ENCODE results near the gene NEK4.
"Not testable (repeated sequence)": the region's sequence is repeated elsewhere in the genome, so short reads cannot be mapped to it uniquely, and the experiment has no call there.

Gene NEK4

DNA sequence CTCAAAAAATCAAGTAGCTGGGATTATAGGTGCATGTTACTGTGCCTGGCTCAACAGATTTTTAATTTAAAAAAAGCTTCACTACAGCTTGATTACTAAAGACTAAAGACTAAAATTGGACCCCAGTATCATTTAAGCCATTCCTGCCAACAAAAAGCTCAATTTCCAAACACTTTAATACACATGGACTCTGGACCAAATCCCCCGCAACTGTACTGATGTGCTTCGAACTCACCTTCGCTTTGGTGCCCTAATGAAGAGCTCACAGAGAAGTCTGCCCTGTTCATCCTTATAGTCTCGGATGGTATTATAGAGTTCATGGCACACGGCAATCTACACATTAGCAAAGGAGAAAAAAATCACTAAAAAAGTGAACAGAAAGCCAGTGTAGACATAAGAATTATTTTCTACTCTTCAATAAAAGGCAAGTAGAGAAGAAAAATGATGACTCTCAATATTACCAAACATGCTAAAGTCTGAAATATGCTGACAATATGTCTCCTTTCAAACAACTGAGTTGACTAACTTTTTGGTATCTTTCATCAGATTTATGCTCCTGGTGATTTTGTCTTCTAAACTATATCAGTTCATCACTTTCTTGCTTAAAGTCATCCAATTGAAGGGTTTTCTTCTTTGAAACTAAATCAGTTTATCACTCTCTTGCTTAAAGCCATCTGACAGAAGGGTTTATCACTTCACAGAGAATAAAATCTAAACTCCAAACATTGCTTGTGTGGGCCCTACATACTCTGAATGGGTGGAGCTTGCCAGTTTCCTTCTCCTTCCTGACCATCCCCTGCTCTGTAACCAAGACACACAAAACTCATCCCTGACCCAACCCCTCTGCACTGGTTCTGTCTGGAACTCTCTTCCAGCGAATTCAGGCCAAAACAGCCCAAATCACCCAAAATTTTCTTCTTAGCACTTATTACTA is 92.2 kb downstream of the NEK4 start:
- DNase-seq (ENCODE audit: low read depth in 1 of 2, low spot score in 1 of 2), result no peak
- no peak overlapping the region for H3K4me3 ChIP-seq (replicated peaks; ENCODE audit: insufficient read depth, low read length)
- TF ChIP-seq, protein P1, sequence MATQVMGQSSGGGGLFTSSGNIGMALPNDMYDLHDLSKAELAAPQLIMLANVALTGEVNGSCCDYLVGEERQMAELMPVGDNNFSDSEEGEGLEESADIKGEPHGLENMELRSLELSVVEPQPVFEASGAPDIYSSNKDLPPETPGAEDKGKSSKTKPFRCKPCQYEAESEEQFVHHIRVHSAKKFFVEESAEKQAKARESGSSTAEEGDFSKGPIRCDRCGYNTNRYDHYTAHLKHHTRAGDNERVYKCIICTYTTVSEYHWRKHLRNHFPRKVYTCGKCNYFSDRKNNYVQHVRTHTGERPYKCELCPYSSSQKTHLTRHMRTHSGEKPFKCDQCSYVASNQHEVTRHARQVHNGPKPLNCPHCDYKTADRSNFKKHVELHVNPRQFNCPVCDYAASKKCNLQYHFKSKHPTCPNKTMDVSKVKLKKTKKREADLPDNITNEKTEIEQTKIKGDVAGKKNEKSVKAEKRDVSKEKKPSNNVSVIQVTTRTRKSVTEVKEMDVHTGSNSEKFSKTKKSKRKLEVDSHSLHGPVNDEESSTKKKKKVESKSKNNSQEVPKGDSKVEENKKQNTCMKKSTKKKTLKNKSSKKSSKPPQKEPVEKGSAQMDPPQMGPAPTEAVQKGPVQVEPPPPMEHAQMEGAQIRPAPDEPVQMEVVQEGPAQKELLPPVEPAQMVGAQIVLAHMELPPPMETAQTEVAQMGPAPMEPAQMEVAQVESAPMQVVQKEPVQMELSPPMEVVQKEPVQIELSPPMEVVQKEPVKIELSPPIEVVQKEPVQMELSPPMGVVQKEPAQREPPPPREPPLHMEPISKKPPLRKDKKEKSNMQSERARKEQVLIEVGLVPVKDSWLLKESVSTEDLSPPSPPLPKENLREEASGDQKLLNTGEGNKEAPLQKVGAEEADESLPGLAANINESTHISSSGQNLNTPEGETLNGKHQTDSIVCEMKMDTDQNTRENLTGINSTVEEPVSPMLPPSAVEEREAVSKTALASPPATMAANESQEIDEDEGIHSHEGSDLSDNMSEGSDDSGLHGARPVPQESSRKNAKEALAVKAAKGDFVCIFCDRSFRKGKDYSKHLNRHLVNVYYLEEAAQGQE (IDR thresholded peaks at IDR 0.05; ENCODE audit: insufficient replicate concordance, low read depth), result no peak
- no peak for TF ChIP-seq SPI1 (IDR thresholded peaks at IDR 0.05; ENCODE audit: borderline replicate concordance, low read depth)
- TF ChIP-seq, protein P2, sequence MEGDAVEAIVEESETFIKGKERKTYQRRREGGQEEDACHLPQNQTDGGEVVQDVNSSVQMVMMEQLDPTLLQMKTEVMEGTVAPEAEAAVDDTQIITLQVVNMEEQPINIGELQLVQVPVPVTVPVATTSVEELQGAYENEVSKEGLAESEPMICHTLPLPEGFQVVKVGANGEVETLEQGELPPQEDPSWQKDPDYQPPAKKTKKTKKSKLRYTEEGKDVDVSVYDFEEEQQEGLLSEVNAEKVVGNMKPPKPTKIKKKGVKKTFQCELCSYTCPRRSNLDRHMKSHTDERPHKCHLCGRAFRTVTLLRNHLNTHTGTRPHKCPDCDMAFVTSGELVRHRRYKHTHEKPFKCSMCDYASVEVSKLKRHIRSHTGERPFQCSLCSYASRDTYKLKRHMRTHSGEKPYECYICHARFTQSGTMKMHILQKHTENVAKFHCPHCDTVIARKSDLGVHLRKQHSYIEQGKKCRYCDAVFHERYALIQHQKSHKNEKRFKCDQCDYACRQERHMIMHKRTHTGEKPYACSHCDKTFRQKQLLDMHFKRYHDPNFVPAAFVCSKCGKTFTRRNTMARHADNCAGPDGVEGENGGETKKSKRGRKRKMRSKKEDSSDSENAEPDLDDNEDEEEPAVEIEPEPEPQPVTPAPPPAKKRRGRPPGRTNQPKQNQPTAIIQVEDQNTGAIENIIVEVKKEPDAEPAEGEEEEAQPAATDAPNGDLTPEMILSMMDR (IDR thresholded peaks at IDR 0.05; ENCODE audit: insufficient read depth, low read length), result no peak
- TF ChIP-seq GABPA (IDR thresholded peaks at IDR 0.05; ENCODE audit: low read depth), result no peak
- TF ChIP-seq POLR2AphosphoS5 (IDR thresholded peaks at IDR 0.05; ENCODE audit: low read depth), result no peak
- H3K27me3 ChIP-seq (ENCODE audit: insufficient read depth, poor library complexity, severe bottlenecking), result no peaks in the 10 kb centered on the region
- H3K27ac ChIP-seq (replicated peaks), result no peak overlapping the region

DNA sequence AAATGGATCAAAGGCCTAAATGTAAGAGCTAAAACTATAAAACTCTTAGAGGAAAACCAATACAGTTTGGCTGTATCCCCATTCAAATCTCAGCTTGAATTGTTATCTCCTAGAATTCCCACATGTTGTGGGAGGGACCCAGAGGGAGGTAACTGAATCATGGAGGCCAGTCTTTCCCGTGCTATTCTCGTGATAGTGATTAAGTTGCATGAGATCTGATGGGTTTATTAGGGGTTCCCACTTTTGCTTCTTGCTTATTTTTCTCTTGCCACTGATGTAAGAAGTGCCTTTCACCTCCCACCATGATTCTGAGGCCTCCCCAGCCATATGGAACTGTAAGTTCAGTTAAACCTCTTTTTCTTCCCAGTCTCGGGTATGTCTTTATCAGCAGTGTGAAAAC is 94.5 kb downstream of the NEK4 start:
- not testable (repeated sequence) for DNase-seq (ENCODE audit: low read depth in 1 of 2, low spot score in 1 of 2); H3K4me3 ChIP-seq (replicated peaks; ENCODE audit: insufficient read depth, low read length); H3K27ac ChIP-seq (replicated peaks); H3K27me3 ChIP-seq (ENCODE audit: insufficient read depth, poor library complexity, severe bottlenecking)

DNA sequence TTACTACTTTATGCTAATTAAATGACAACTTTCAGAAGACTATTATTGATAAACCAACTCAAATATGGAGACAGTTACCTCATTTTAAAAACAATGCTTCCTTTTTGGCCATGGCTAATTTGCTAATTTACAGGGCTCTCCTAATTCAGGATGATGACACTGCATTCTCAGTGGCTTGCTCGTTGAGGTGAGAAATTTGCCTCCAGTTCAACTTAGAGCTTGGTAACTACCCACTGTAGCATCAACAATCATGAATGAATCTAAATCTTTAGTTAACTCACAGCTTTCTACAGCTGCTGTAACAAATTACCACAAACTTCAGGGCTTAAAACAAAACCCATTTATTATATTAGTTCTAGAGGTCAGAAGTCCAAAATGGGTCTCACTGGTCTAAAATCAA is 99.1 kb downstream of the NEK4 start:
- no peaks in the 10 kb centered on the region for H3K27me3 ChIP-seq (ENCODE audit: insufficient read depth, poor library complexity, severe bottlenecking)
- H3K4me3 ChIP-seq (replicated peaks; ENCODE audit: insufficient read depth, low read length), result no peak overlapping the region
- H3K27ac ChIP-seq (replicated peaks), result peak overlapping the region; percentile 84
- peak in 1 of 2 experiments; percentile 19 for DNase-seq (ENCODE audit: low read depth in 1 of 2, low spot score in 1 of 2)
- TF ChIP-seq POLR2AphosphoS5 (IDR thresholded peaks at IDR 0.05; ENCODE audit: low read depth), result no peak
- TF ChIP-seq, protein P2 (IDR thresholded peaks at IDR 0.05; ENCODE audit: insufficient read depth, low read length), result no peak
- TF ChIP-seq, protein P1 (IDR thresholded peaks at IDR 0.05; ENCODE audit: insufficient replicate concordance, low read depth), result no peak
- no peak for TF ChIP-seq GABPA (IDR thresholded peaks at IDR 0.05; ENCODE audit: low read depth)
- TF ChIP-seq SPI1 (IDR thresholded peaks at IDR 0.05; ENCODE audit: borderline replicate concordance, low read depth), result no peak

DNA sequence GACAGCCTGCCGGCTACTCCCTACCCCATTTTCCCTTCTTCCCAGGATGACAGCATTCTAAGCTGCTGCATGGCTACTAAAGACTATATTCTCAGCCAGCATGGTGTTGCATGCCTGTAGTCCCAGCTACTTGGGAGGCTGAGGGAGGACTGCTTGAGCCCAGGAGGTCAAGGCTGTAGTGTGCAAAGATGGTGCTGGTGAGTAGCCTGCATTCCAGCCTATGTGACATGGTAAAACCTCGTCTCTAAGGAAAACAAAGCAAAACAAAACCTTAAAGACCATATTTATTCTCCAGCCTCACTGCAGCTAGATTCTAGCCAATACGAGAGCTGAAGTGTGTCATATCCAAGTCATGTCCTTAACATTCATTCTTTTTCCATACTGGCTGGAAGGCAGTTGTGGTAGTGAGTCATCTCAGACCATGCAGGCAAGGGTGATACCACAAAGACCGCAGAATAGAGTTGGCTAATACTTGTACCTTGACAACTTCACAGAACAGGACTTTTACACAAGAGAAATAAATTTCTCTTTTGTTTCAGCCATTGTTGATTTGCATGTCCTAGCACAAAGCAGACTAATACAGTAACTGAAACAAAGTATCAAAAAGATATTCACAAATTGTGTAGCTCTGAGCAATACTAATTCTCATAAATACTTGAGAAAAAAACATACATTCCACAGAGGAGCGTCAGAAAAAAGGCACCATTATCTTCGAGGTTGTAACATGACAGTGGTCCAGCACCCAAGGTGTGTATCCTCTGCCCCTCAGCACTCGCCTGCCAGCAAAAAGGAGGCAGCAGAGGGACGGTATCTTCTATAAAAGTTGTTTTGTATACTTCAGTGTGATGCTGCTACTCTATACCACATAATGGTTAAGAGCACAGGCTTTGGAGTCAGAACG is 99.9 kb downstream of the NEK4 start:
- DNase-seq (ENCODE audit: low read depth in 1 of 2, low spot score in 1 of 2), result peak; percentile 90 to 93
- Histone ChIP-seq H3K4me3 (replicated peaks; ENCODE audit: insufficient read depth, low read length) (no peak overlapping the region), H3K27ac (replicated peaks) (peak overlapping the region; percentile 84), H3K27me3 (ENCODE audit: insufficient read depth, poor library complexity, severe bottlenecking) (no peaks in the 10 kb centered on the region)
- no peak for TF ChIP-seq SPI1 (IDR thresholded peaks at IDR 0.05; ENCODE audit: borderline replicate concordance, low read depth)
- peak; percentile 87 for TF ChIP-seq POLR2AphosphoS5 (IDR thresholded peaks at IDR 0.05; ENCODE audit: low read depth)
- TF ChIP-seq, protein P2 (IDR thresholded peaks at IDR 0.05; ENCODE audit: insufficient read depth, low read length), result no peak
- TF ChIP-seq, protein P1 (IDR thresholded peaks at IDR 0.05; ENCODE audit: insufficient replicate concordance, low read depth), result no peak
- no peak for TF ChIP-seq GABPA (IDR thresholded peaks at IDR 0.05; ENCODE audit: low read depth)

Measured in HL-60 (cell line).